SU-DHL-6 (cell line): Measurements from ENCODE around the gene PGLYRP3.

Experiments
- H2AFZ ChIP-seq: fragments of 200-600 bp; sonication (generic); 2 replicates; pipeline ENCODE4 v1.6.1; 2014; ENCODE audit warnings: low read depth, mild to moderate bottlenecking, moderate library complexity, mixed read lengths, antibody characterized with exemption, low read length; ENCODE audit not compliant: severe bottlenecking
- H3F3A ChIP-seq: fragments of 200-600 bp; shearing (Covaris generic); 2 replicates; pipeline ENCODE4 v1.6.0; 2016; ENCODE audit warnings: antibody characterized with exemption, mild to moderate bottlenecking; ENCODE audit not compliant: insufficient read depth
- H3K27ac ChIP-seq: fragments of 200-600 bp; sonication (generic); 2 replicates; pipeline ENCODE4 v1.5.1; 2016; ENCODE audit warnings: low read depth, mild to moderate bottlenecking, low read length, moderate library complexity, mixed read lengths
- H3K27me3 ChIP-seq: fragments of 200-600 bp; sonication (generic), shearing (Covaris generic); 2 replicates; pipeline ENCODE4 v1.6.0; 2014; ENCODE audit warnings: mild to moderate bottlenecking, low read length
- H3K36me3 ChIP-seq: fragments of 200-600 bp; sonication (generic); 2 replicates; pipeline ENCODE4 v1.6.1; 2014; ENCODE audit warnings: mild to moderate bottlenecking, low read length, mixed read lengths
- H3K4me2 ChIP-seq: fragments of 300-600, 200-600 bp; shearing (Covaris generic), sonication (generic); 2 replicates; pipeline ENCODE4 v1.6.0; 2014; ENCODE audit warnings: low read length, low read depth, mild to moderate bottlenecking; ENCODE audit not compliant: poor library complexity, severe bottlenecking
- H3K4me3 ChIP-seq: fragments of 200-600 bp; sonication (generic); 2 replicates; pipeline ENCODE4 v1.5.1; 2014; ENCODE audit warnings: antibody characterized with exemption, low read length, mild to moderate bottlenecking, mixed read lengths; ENCODE audit not compliant: insufficient read depth, poor library complexity, severe bottlenecking
- H3K79me2 ChIP-seq: fragments of 200-600 bp; sonication (generic); 2 replicates; pipeline ENCODE4 v1.6.1; 2014; ENCODE audit warnings: mild to moderate bottlenecking, low read length, moderate library complexity; ENCODE audit not compliant: insufficient read depth
- H3K9ac ChIP-seq: fragments of 200-600 bp; sonication (generic); 2 replicates; pipeline ENCODE4 v1.7.0; 2014; ENCODE audit warnings: mild to moderate bottlenecking, low read length
- H3K9me2 ChIP-seq: fragments of 200-600 bp; sonication (generic); replicated peaks from 2 replicates; pipeline ENCODE4 v1.6.1; 2014; ENCODE audit warnings: low read length; ENCODE audit not compliant: insufficient read depth
- H3K9me3 ChIP-seq: fragments of 200-600 bp; sonication (generic); 2 replicates; pipeline ENCODE4 v1.6.1; 2014; ENCODE audit warnings: low read length, mixed read lengths; ENCODE audit not compliant: insufficient read depth
- H4K20me1 ChIP-seq: fragments of 200-600 bp; sonication (generic); 2 replicates; pipeline ENCODE4 v1.6.1; 2014; ENCODE audit warnings: low read depth, mild to moderate bottlenecking, antibody characterized with exemption, low read length, moderate library complexity, mixed read lengths
- CTCF ChIP-seq: fragments of 200-600 bp; sonication (generic); IDR thresholded peaks from one replicate; pipeline ENCODE4 v1.5.1; 2017; ENCODE audit warnings: antibody characterized with exemption, mild to moderate bottlenecking, low read length, moderate library complexity; ENCODE audit not compliant: insufficient read depth, poor library complexity, severe bottlenecking
- EZH2phosphoT487 ChIP-seq: fragments of 200-600 bp; sonication (generic), shearing (Covaris generic); conservative IDR thresholded peaks from 2 replicates; pipeline ENCODE4 v1.6.1; 2018; ENCODE audit warnings: mild to moderate bottlenecking, antibody characterized with exemption, low read length, moderate library complexity, mixed read lengths

Gene PGLYRP3

DNA sequence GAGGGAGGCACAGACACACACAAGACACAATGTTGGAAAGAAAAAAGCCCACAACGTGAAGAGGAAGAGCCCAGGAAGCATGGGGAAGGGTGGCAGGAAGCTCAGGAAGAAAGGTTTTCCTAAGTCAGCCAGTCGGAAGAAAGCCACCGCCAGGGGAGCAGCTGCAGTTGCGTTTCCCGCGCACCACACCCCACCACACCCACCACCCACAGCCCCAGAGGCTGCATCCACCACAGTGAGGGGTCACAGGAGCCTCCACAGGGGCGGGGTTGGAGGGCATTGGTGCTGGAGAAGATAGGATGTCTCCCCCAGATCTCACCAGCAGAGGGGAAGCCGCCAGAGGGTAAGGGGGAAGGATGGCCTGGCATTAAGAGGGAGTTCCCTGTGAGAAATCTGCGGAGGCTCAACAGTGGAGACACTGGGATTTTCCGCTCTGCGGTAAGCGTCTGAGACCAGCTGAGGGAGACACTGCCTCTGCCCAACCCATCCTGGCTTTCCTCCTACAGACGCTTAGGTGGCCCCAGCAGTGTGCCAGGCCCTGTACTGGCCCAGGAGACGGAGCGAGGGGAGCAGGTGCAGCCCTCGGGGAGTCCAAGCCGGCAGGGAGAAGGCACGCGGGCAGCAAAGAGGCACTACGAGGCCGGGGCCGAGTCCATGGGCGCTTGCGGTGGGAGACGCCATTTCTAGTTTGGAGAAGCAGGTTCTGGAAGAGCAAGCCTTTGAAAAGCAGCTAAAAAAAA is 19.8 kb downstream of the PGLYRP3 start:
- Histone ChIP-seq H2AFZ (no peak overlapping the region), H3K9ac (no peak overlapping the region), H3K4me2 (no peak overlapping the region), H3K79me2 (no peaks in the 10 kb centered on the region), H4K20me1 (no peaks in the 10 kb centered on the region), H3K36me3 (no peaks in the 10 kb centered on the region), H3F3A (no peaks in the 10 kb centered on the region), H3K27ac (no peak overlapping the region), H3K9me2 (no peaks in the 10 kb centered on the region), H3K27me3 (no peaks in the 10 kb centered on the region), H3K9me3 (no peaks in the 10 kb centered on the region), H3K4me3 (no peak overlapping the region)
- TF ChIP-seq EZH2phosphoT487, result no peak
- no peak for TF ChIP-seq CTCF

DNA sequence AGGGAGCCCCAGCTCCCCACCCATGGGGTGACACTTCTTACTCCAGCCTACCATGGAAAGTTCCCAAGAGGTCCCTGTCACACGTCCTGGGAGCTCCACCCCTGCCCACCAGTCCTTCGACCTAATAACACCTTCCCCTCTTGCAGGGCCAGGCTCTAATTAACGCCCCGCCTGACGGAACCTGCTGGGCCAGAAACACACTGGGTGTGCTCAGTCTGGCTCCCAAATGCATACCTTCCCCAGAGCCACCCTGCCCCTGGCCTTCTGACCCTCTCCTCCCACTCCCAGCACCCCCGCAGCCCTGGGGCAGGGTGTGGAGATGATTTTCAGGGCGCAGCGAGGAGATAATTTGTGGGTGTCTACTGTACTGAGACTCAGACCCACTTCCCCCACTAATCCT is 20.6 kb downstream of the PGLYRP3 start:
- H3K4me3 ChIP-seq, result no peak overlapping the region
- H3K79me2 ChIP-seq, result no peaks in the 10 kb centered on the region
- no peaks in the 10 kb centered on the region for H3K9me2 ChIP-seq
- no peaks in the 10 kb centered on the region for H3K36me3 ChIP-seq
- H3K9me3 ChIP-seq, result no peaks in the 10 kb centered on the region
- TF ChIP-seq CTCF, result no peak
- TF ChIP-seq EZH2phosphoT487, result no peak
- no peaks in the 10 kb centered on the region for H3K27me3 ChIP-seq
- H4K20me1 ChIP-seq, result no peaks in the 10 kb centered on the region
- no peak overlapping the region for H2AFZ ChIP-seq
- H3K4me2 ChIP-seq, result no peak overlapping the region
- no peaks in the 10 kb centered on the region for H3F3A ChIP-seq
- no peak overlapping the region for H3K9ac ChIP-seq
- H3K27ac ChIP-seq, result no peak overlapping the region

DNA sequence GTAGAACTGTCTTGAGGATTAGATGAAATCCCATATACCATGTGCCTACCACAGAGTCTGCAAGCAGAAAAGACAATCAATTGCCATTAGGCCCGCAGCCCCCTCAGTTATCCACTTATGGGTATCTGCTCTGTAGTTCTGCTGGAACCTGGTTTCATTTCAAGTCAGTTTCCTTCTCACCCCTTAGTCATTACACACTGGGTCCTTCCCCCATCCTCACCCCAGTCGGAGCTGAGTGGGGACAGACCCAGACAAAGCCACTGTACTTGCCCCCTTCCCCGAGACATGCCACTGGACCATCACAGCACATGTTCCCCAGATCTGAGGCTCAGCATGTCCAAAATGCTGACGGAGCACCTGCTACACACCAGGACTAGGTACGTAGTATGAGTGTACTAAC is 21.2 kb downstream of the PGLYRP3 start:
- Histone ChIP-seq H3K9me3 (no peaks in the 10 kb centered on the region), H3K36me3 (no peaks in the 10 kb centered on the region), H2AFZ (no peak overlapping the region), H3F3A (no peaks in the 10 kb centered on the region), H3K79me2 (no peaks in the 10 kb centered on the region), H3K4me3 (no peak overlapping the region), H3K9me2 (no peaks in the 10 kb centered on the region), H3K9ac (no peak overlapping the region), H4K20me1 (no peaks in the 10 kb centered on the region), H3K4me2 (no peak overlapping the region), H3K27me3 (no peaks in the 10 kb centered on the region), H3K27ac (no peak overlapping the region)
- TF ChIP-seq CTCF (no peak), EZH2phosphoT487 (no peak)
